ENCODE measurements around the gene SPPL2B.

SPPL2B gene

DNA sequence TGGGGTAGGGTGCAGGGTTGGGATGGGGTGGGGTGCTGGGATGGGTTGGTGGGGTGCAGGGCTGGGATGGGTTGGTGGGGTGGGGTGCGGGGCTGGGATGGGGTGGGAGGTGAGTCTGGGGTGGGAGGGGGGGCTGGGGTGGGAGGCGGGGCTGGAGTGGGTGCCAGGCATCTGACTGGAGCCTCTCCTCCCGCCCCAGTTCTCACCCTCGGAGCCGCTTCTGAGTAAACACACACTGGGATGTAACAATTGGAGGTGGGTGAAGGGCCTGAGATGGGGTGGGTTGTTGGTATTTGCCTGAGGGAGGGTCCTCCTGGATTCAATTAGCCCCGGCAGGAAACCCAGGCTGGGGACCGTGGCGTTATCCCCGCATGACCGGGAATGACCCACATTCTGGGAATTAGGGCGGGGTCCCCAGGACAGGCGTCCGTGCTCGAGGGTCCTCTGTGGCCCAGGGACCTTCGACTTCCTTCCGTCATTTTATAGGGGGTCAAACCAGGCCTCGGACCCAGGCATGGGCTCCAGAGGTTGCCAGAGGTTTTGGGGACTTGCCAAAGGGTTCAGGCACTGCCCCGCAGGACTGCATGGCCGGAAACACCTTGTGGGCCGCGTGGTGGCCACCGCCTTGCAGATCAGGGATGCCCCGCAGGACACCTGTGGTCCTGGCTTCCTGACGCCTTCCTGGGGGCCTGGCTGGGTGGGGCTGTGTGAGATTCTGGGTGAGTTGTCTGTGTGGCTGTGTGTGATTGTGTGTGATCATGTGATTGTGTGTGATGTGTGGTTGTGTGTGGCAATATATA is 33.0 kb downstream of the SPPL2B start:
- DNase-seq = no peak

GRCh38 chr19:2362046-2362969 is 33.8 kb downstream of the SPPL2B start:
- no peak for DNase-seq
- intact Hi-C loops (cut with DNase I) = no loop called here

More for the DNA sequence above, 33.0 kb downstream of the SPPL2B start:
- intact Hi-C loops (cut with DNase I) = no loop called here

DNA sequence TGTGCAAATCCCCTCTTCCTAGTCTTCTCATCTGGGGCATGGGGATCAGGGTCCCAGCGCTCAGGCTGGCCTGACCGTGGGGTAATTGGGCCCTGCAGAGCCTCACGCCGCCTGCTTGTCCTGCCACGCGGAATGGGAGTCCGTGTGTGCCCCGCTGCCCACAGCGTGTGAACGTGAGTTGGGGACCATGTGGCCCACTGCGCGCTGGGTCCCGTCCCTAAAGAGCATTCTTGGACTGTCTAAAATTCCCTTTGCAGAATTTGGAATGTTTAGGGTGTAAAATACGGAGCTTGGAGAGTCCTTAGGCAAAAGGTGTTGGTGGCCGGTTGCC is 34.5 kb downstream of the SPPL2B start:
- no peak for DNase-seq
- intact Hi-C loops (cut with DNase I) = no loop called here

GRCh38 chr19:2363419-2363818 is 34.9 kb downstream of the SPPL2B start:
- intact Hi-C loops (cut with DNase I) = no loop called here
- no peak for DNase-seq

- no peak for DNase-seq
- intact Hi-C loops (cut with DNase I) = no loop called here
Observed at GRCh38 chr19:2365201-2365970, 36.9 kb downstream of the SPPL2B start.

DNA sequence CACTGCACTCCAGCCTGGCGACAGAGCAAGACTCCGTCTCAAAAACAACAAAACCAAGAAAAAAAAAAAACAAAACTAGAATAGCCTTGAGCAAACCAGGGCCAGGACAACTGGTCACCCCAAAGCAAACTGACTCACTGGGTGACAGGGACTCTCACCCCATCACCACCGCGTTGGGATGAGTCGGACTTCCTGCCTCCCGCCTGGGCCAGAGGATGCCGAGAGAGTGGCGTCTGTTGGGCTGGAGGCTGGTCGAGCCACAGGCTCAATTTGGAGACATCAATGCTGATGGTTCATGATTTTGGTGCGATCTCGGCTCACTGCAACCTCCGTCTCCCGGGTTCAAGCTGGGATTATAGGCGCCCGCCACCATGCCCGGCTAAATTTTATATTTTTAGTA is 43.2 kb downstream of the SPPL2B start:
- no peak for DNase-seq
- intact Hi-C loops (cut with DNase I) = no loop called here

DNA sequence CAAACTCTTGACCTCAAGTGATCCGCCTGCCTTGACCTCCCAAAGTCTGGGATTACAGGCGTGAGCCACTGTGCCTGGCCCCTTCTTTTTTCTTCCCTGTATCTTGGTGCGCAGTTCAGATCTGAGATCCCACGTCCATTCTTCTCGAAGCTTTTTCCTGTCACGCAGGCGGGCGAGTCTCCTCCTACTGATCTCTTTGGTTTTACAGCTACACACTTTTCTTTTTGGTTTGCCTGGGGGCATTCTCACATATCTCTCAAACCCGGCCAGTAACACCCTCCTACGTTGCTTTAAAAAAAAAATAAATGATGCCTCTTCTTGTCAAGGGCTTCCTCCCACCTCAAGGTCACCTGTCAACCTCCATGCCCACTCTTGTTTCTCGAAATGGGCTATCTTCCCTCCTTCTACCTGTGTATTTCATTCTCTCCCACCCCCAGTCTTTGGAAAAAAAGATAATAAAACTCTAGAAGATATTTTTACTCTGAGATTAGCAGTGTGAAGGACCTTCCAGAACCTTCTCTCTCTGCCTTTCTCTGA is 43.7 kb downstream of the SPPL2B start:
- intact Hi-C loops (cut with DNase I) = no loop called here
- DNase-seq = peak in 1 of 42 donors; percentile 23

- intact Hi-C loops (cut with DNase I) = no loop called here
- no peak for DNase-seq
Observed at GRCh38 chr19:2374808-2375207, 46.3 kb downstream of the SPPL2B start.

- DNase-seq = no peak
- intact Hi-C loops (cut with DNase I) = no loop called here
Observed at GRCh38 chr19:2375353-2376121, 47.1 kb downstream of the SPPL2B start.

DNA sequence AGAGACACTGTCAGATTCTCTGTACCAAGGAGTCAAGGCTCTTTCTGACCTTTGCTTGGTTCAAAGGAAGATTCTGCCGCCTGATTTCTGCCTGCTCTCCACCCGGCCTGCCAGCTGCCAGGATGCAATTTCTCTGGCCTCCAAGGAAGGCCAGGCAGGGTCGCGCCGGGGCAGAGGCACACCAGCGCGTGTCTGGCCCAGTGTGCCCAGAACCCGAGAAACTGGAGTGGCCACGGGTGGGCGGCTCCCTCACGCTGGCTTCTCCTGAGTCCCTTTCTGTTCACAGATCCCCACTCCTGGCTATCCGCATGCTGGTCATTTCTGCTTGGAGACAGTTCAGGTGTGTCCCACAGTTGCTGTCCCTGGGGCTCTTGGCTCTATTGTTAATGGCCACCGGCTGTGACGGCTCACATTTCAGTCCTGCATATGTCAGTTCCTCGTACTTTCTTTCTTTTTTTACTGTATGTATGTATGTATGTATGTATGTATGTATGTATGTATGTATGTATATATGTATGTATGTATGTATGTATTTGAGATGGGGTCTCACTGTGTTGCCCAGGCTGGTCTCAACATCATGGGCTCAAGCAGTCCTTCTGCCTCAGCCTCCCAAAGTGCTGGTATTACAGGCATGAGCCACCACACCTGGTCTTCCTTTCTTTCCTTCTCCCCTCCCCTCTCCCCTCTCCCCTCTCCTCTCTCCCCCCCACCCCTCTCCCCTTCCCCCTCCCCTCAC is 48.5 kb downstream of the SPPL2B start:
- intact Hi-C loops (cut with DNase I) = no loop called here
- no peak for DNase-seq

GRCh38 chr19:2380567-2380966 is 52.1 kb downstream of the SPPL2B start:
- no peak for DNase-seq
- intact Hi-C loops (cut with DNase I) = loop anchor here (5.0 to 10.0 kb wide), 2 partner anchors 48 to 216 kb away; partner anchors contain the start of gene DOT1L

DNA sequence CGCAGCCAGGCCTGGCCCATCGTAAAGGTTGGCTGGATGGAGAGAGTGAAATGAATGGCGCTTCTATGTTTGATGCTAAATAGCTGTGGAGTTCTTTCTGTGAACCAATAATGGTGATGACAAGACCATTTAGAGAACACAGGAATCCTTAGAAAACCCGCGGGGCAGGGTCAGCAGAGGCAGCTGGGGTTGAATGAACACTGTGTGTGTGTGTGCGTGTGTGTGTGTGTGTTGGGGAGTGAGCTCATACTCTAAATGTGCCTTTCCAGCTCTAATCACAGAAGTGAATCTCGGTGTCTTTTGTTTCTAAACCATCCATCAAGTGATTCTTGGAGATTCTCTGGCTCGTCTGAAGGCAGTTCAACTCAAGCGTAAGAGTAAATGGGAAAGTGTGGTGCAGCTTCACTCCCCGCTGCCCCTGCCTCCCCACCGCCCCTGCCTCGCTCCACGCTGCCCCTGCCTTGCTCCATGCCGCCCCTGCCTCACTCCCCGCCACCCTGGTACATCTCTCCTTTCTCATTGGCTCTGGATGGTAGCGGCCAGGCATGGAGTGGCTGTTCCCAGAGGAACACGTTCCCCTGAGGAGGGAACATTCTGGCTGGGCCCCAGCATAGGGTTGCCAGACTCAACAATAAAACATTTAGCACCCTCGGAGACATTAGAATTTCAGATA is 52.8 kb downstream of the SPPL2B start:
- peak; percentile 32 to 95 (median 86) for DNase-seq
- intact Hi-C loops (cut with DNase I) = loop anchor here (5.0 to 10.0 kb wide), 2 partner anchors 49 to 216 kb away; partner anchors contain the start of gene DOT1L

DNA sequence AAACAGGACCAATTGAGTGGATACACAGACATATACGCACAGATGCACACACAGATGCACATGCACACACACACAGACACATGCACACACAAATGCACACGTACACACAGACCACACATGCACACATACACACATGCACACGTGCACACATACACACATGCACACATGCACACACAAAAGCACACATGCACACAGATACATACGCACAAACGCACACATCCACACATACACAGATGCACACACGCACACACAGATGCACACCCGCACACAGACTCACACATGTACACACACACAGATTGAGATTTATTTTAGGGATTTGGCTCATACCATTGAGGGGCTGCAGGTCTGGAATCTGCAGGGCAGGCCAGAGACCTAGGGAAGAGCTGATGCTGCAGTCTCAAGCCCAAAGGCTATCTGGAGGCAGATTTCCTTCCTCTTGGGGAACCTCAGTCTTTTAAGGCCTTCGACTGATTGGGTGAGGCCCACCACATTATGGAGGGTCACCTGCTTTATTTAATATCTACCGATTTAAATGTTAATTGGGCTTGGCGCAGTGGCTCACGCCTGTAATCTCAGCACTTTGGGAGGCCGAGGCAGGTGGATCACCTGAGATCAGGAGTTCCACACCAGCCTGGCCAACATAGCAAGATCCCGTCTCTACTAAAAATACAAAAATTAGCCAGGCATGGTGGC is 54.2 kb downstream of the SPPL2B start:
- intact Hi-C loops (cut with DNase I) = loop anchor here (5.0 to 10.0 kb wide), 2 partner anchors 50 to 218 kb away; partner anchors contain the start of gene DOT1L
- DNase-seq = no peak

DNA sequence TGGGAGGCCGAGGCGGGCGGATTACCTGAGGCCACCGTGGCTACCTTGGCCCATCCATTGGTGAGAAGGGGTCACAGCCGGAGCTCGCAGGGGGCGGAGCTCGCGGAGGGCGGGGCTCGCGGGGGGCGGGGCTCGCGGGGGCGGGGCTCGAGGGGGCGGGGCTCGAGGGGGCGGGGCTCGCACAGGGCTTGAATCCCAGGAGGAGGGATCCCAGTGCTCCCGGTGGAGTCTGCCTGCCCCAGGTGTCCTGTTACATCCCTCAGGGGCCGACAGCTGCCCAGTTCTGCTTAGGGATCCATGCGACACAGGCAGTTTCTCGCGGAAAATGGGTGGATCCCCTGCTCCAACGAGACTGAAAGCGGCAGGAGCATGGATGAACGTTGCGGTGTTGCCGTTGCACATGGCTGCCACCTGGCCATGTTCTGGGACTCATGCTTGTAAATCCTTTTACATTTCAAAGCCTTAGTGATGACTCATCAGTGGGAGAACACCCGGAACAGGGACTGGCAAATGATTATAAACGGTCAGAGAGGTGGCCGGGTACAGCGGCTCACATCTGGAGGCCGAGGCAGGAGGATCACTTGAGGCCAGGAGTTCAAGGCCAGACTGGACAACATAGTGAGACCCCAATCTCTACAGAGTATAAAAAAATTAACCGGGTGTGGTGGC is 56.7 kb downstream of the SPPL2B start:
- intact Hi-C loops (cut with DNase I) = loop anchor here (10.0 kb wide), 1 partner anchor 220 kb away; the partner anchor contains the start of gene DOT1L
- peak in 31 of 42 donors; percentile 10 to 68 (median 32) for DNase-seq

GRCh38 chr19:2387367-2388288 is 59.1 kb downstream of the SPPL2B start:
- no peak for DNase-seq
- intact Hi-C loops (cut with DNase I) = loop anchor here (10.0 kb wide), 1 partner anchor 223 kb away; the partner anchor contains the start of gene DOT1L
